Measurements from ENCODE around the gene FAM210B. TPM values are rescaled to one million over a fixed set of nuclear protein-coding genes. Genes with fewer than 3 reads are reported as not detected.

FAM210B gene
- total RNA-seq, 2 experiments from 2014 or later: 3.7 to 4.5 TPM

GRCh38 chr20:56381501-56381900, 22.7 kb downstream of the FAM210B start:
- H3K9me3 Mint-ChIP-seq: no peaks in the 10 kb centered on the region
- ATAC-seq (no peak), DNase-seq (no peak)
- no peak overlapping the region for H3K4me3 Mint-ChIP-seq
- peaks cover 17% of the 10 kb centered on the region for H3K4me1 Mint-ChIP-seq (ENCODE audit: low read depth)
- H3K27me3 Mint-ChIP-seq: no peaks in the 10 kb centered on the region
- intact Hi-C loops (cut with micrococcal nuclease): no loop called here
- POLR2A ChIA-PET: interaction anchor here (0.7 to 1.3 kb wide), 2 partner anchors 9 to 98 kb away, joined by 4 read pairs; no protein-coding TSS in a partner anchor
- CTCF ChIA-PET: interaction anchor here (1.3 to 1.5 kb wide), 2 partner anchors 10 to 113 kb away, joined by 3 read pairs; partner anchors contain the start of genes AURKA and CSTF1
- no peak for TF ChIP-seq CTCF (IDR thresholded peaks at IDR 0.05)
- peaks cover 70% of the 10 kb centered on the region for H3K36me3 Mint-ChIP-seq (ENCODE audit: low read depth)
- H3K27ac Mint-ChIP-seq: no peak overlapping the region

GRCh38 chr20:56382696-56383095, 23.9 kb downstream of the FAM210B start:
- ChIA-PET CTCF (interaction anchor here (0.6 to 1.5 kb wide), 3 partner anchors 9 to 112 kb away, joined by 3 to 4 read pairs (median 3); partner anchors contain the start of genes AURKA and CSTF1), POLR2A (no interaction called here)
- Mint-ChIP-seq H3K4me3 (no peak overlapping the region), H3K9me3 (no peaks in the 10 kb centered on the region), H3K27me3 (no peaks in the 10 kb centered on the region), H3K36me3 (ENCODE audit: low read depth) (peaks cover 69% of the 10 kb centered on the region), H3K4me1 (ENCODE audit: low read depth) (peaks cover 17% of the 10 kb centered on the region), H3K27ac (no peak overlapping the region)
- ATAC-seq (no peak), DNase-seq (no peak)
- TF ChIP-seq CTCF (IDR thresholded peaks at IDR 0.05): no peak
- intact Hi-C loops (cut with micrococcal nuclease): no loop called here

GRCh38 chr20:56383334-56383733, 24.6 kb downstream of the FAM210B start:
- no peak for DNase-seq
- intact Hi-C loops (cut with micrococcal nuclease): no loop called here
- POLR2A ChIA-PET: no interaction called here
- no peak overlapping the region for H3K27ac Mint-ChIP-seq
- TF ChIP-seq CTCF (IDR thresholded peaks at IDR 0.05): no peak
- H3K27me3 Mint-ChIP-seq: no peaks in the 10 kb centered on the region
- peaks cover 17% of the 10 kb centered on the region for H3K4me1 Mint-ChIP-seq (ENCODE audit: low read depth)
- peaks cover 69% of the 10 kb centered on the region for H3K36me3 Mint-ChIP-seq (ENCODE audit: low read depth)
- no peak for ATAC-seq
- no peak overlapping the region for H3K4me3 Mint-ChIP-seq
- no peaks in the 10 kb centered on the region for H3K9me3 Mint-ChIP-seq
- CTCF ChIA-PET: no interaction called here

GRCh38 chr20:56385130-56385529, 26.4 kb downstream of the FAM210B start:
- H3K4me1 Mint-ChIP-seq (ENCODE audit: low read depth): peaks cover 25% of the 10 kb centered on the region

More at GRCh38 chr20:56385130-56385529, 26.4 kb downstream of the FAM210B start:
- Mint-ChIP-seq H3K36me3 (ENCODE audit: low read depth) (peaks cover 73% of the 10 kb centered on the region), H3K4me3 (no peak overlapping the region), H3K27ac (no peak overlapping the region), H3K9me3 (no peaks in the 10 kb centered on the region), H3K27me3 (no peaks in the 10 kb centered on the region)
- no peak for TF ChIP-seq CTCF (IDR thresholded peaks at IDR 0.05)
- intact Hi-C loops (cut with micrococcal nuclease): no loop called here
- ATAC-seq (no peak), DNase-seq (no peak)
- CTCF ChIA-PET: interaction anchor here (1.1 to 1.4 kb wide), 3 partner anchors 9 to 26 kb away, joined by 3 to 4 read pairs (median 3); partner anchors contain the start of gene FAM210B
- POLR2A ChIA-PET: interaction anchor here (1.1 kb wide), 1 partner anchor 14 kb away, joined by 4 read pairs; no protein-coding TSS in a partner anchor
